Raji (cell line): ENCODE measurements around the gene IL22RA1.

ENCODE experiments used
- POLR2A ChIP-seq: IDR thresholded peaks from 2 replicates; pipeline ENCODE4 v1.6.1; 2011; ENCODE audit warnings: low read depth, low read length, control low read depth; ENCODE audit not compliant: insufficient read depth

IL22RA1 gene, protein sequence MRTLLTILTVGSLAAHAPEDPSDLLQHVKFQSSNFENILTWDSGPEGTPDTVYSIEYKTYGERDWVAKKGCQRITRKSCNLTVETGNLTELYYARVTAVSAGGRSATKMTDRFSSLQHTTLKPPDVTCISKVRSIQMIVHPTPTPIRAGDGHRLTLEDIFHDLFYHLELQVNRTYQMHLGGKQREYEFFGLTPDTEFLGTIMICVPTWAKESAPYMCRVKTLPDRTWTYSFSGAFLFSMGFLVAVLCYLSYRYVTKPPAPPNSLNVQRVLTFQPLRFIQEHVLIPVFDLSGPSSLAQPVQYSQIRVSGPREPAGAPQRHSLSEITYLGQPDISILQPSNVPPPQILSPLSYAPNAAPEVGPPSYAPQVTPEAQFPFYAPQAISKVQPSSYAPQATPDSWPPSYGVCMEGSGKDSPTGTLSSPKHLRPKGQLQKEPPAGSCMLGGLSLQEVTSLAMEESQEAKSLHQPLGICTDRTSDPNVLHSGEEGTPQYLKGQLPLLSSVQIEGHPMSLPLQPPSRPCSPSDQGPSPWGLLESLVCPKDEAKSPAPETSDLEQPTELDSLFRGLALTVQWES

GRCh38 chr1:24142546-24143534 is at the start of gene IL22RA1:
Gene IL22RA1, minus strand, starts transcription at chr1:24143140. Its CDS starts 58 bp downstream, at chr1:24143082.
- TF ChIP-seq POLR2A: no peak

DNA sequence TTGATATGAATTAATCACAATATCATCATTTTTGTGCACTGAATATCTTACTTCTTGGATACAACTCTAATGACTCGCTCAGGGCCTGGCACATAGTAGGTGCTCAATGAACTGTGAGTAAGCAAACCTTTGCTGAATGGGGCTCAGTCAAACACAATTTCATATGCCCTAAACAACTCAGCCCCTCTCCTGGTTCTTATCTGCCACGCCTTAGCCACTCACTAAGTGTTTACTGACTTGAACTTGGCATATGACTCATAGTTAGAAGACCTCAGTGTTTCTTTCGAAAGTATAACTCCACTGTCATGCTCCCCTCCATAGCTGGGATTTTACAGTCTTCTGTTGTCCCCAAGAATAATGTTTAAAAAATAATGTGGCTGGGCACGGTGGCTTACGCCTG is 48.9 kb upstream of the IL22RA1 start:
- TF ChIP-seq POLR2A: no peak

- peak; percentile 56 for TF ChIP-seq POLR2A
Observed at GRCh38 chr1:24190983-24191461, 48.1 kb upstream of the IL22RA1 start.

DNA sequence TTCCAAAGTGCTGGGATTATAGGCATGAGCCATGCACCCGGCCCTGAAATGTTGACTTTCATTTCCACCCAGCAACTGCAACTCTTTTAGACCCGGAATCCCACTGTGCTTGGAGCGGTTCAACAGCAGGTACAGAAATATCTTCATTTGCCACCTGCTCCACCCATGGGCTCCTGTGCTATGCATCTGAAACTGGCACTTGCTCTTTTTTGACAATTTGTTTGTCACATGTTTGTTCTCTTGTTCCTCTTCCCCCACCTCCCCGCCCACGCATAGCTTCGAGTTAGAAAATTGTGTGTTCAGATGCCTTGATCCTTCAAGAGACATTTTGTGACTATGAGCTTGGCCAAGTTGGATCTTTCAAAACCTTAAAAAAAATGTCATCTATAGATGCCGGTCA is 46.6 kb upstream of the IL22RA1 start:
- TF ChIP-seq POLR2A: peak; percentile 76

DNA sequence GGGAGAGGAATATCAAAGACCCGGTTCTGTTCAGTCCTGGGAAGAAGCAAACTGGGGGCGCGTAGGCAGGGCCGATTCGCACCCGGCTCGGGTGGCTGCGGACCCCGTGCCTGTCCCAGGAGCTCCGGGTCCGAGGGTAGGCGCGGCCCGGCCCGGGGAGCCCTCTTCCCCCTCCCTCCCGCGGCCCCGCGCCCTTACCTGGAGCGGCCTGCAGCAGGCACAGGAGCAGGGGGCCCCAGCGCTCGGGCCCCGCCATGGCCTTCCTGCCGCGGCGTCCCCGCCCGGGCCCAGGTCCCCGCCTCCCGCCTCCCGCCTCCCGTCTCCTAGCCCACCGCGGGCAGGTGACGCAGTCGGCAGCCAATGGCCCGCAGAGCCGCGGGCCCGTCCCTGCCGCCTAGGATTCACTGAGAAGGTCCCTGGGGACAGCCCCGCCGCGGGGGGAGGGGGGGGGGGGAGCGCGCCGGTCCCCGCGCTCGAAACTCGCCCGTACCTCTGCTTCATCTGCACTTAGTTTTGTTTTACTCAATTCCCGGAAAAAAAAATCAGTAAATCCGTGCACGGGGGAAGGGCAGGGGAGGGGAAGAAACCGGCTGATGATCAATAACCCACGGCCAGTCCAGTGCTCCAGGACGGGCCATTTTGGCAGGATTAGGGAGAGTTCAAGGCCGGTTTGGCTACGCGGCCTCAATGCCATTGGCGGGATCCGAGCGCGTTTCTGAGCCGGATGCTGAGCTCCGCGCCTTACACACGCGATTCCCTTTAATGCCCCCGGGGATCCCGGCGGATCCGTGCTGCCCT is 44.3 kb upstream of the IL22RA1 start, which contains the start of gene IFNLR1:
TSS of gene IFNLR1 (minus strand) at position 297 of the 798 bp plus-strand sequence. CDS start at position 256, 41 bp downstream.
- TF ChIP-seq POLR2A: peak; percentile 73

- TF ChIP-seq POLR2A: no peak
Observed at GRCh38 chr1:24186711-24186992, 43.7 kb upstream of the IL22RA1 start.

GRCh38 chr1:24186031-24186710 is 43.2 kb upstream of the IL22RA1 start:
- no peak for TF ChIP-seq POLR2A

DNA sequence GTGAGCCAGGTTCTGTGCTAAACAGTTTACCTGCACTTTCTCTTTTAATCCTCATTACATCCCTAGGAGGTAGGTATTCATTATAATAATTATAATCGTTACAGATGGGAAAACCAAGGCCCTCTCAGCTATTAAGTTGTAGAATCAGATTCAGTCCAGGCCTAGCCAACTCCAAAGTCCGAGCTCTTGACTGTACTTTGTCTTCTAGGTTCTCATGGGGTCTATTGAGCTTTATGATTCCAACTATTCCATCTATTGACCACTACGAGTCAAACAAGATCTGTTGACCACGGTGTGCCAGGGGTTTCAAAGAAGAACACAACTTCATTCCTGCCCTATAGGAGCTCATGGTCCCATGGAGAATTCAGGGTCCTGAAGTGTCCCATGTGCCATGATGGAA is 42.1 kb upstream of the IL22RA1 start:
- no peak for TF ChIP-seq POLR2A

GRCh38 chr1:24182061-24182460 is 39.1 kb upstream of the IL22RA1 start:
- TF ChIP-seq POLR2A: no peak

DNA sequence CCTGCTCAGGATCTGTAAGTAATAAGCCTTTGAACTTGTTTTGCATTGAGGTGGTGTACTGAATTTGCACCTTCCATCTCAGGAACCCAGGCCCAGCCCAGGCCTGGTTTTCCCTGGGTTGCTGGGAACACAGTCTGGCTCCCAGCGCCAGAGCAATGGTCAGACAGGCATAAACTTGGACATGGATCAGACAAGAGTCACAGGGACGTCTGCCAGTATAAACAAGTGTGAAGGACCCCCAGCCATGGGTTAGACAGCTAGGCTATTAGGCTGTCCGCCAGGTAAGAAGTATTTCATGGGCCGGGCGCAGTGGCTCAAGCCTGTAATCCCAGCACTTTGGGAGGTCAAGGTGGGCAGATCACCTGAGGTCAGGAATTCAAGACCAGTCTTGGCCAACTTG is 38.7 kb upstream of the IL22RA1 start:
- TF ChIP-seq POLR2A: no peak

DNA sequence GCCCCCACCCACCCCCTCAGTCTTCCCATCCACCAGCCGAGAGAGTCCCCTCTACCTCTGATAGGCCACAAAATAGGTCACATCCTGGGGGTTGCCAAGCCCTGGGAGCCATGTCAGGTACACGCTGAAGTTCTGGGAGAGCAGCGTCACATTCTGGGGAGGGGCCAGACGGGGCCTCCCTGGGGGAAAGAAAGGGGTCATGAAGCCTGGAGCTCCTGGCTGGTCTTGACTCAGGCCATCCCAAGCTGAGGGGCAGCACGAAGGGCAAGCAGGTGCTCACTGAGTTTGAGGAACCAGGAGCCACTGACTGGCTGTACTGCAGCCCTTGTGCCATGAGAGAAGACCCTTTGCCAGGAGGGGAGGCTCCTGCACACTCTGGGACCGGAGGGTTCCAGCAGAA is 37.7 kb upstream of the IL22RA1 start:
- TF ChIP-seq POLR2A: no peak

DNA sequence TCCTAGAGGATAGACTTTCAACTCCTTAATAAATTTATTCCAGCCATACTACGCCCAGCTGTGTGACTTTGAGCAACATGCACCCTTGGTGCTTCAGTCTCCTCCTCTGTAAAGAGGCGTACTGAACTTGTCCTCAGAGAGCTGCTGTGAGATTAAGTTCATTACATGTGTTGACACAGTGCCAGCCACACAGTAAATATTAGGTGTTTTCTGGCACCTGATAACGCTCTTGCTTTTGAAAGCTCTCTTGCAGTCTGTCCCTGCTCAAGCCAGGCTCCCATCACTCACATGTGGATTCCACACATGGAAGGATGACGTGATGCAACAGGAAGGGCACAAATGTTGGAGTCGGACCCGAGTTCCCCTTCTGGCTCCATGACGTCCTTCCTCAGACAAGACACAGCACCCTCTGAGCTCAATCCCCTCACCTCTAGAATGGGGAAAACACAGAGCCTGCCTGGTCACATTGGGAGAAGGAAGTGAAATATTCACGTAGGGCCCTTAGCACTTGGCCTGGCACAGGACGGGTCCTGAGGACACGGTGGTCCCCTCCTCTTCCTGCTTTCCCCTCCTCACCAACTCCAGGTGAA is 36.4 kb upstream of the IL22RA1 start:
- TF ChIP-seq POLR2A: no peak

DNA sequence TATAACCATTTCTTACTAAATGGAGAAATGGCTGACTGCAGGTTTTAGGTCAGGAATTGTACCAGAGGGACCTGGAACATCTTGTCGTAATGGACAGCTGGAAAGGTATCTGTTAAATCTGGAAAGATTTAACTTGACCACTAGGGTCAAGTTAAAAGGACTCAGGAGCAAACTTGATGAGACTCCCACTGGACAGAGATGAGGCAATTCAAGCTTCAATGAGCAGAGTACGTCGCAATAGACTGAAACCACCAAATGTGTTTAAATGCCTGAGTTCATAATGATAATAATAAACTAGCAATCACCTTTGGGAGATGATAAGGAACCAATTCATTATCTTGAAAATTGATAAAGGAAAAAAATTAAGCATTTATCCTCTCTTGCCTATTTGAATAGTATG is 35.5 kb upstream of the IL22RA1 start:
- no peak for TF ChIP-seq POLR2A

DNA sequence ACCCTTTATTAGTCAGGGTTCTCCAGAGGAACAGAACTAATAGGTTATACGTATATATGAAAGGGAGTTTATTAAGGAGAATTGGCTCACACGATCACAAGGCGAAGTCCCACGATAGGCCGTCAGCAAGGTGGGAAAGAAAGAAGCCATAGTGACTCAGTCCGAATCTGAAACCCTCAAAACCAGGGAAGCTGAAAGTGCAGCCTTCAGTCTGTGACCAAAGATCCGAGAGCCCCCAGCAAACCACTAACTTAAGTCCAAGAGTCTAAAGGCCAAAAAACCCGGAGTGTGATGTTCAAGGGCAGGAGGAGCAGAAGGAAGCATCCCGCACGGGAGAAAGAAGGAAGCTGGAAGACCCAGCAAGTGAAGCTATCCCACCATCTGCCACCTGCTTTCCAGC is 34.2 kb upstream of the IL22RA1 start:
- TF ChIP-seq POLR2A: no peak
